Stimulated activated CD8-positive, alpha-beta memory T cell treated with anti-CD3 and anti-CD28 coated beads, Interleukin-7, amount 100 ng/mL, for 4 hours (primary cell): Measurements from ENCODE around the gene CRACR2B.

Experiments
- DNase-seq, 2 donors: peaks; one replicate each; pipeline ENCODE4 v3.0.0-alpha.2; 2020; ENCODE audit warnings: low read depth in 2 of 2

CRACR2B gene

DNA sequence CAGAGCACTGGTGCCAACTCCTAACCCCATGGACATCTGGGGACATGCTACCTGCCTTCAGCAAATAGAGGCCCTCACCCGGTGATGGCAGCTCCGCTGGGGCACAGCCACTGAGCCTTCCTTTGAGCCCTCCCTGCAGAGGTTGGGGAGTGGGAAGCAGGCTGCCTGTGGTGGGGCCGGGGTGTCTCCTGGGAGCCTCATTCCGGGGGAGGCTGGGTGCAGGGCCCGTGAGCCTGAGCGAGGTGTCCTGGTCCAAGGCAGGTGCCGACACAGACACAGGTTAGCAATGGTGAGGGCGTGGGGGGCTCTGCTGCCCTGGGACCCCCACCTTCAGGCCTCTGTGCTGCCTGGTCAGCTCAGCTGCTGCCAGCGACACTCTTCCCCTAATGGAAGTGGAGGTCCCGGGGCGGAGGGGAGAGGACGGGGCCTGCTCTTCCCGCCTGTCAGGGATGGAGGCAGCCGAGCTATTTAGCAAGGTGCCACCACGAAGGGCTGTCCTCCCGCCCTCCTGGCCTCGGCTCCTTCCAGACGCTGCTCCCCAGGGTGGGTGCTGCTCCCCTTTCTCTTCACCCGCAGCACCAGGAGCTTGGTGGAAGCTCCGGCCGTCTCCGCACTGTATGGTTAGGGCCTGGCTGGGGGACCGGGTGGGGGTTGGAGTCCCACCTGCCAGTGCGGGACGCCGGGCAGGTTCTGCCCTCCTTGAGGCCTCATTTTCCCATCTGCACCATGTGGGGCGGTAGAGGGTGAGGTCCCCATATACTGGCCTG, 26.1 kb downstream of the CRACR2B start:
- no peak for DNase-seq

DNA sequence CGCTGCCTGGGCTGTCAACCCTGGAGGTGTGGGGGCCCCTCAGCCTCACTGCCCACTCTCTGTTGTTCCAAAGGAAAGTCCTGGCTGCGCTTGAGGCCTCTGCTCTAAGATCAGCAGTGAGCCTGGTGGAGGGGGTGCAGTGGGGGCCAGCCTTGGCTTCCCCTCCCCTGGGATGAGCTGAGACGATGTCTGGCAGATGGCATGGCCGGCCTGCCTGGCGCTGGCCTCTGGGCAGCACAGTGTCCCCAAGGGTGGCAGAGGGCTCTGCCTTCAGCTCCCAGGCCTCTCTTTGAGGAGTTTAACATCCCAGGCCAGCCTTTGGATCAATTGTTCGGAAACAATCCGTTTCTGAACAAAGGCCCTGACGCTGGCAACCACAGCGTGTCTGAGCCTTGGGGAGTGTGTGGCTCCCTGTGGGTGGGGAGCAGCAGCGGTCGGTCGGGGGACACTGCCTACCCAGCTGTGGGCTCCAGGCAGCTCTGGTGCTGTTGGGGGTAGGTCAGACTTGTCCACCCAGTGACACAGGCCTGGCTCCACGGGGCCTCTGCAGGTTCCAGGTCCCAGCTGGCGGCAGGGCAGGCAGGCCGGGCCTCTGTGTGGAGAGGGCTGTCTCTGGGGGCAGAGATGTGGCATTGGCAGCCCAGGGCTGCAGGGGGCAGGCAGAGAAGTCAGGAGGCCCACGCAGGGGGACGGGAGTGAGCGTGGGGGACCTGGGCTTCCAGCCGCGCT, 27.0 kb downstream of the CRACR2B start:
- DNase-seq: no peak

DNA sequence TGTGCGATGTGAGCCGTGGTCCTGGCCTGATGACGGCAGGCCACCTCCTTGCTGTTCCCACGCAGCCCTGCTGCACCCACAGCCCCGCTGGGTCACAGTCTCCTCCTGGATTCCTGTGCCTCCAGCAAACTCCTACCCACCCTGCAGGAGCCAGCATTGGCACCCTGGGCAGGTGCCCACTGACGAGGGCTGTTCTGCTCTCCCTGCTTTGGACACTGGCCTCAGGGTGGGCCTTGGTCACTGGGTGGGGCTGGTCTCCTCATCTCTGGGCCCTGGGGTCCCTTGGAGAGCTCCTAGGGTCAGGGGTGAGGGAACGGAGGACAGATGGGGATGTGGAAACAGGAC, 27.6 kb downstream of the CRACR2B start:
- no peak for DNase-seq

DNA sequence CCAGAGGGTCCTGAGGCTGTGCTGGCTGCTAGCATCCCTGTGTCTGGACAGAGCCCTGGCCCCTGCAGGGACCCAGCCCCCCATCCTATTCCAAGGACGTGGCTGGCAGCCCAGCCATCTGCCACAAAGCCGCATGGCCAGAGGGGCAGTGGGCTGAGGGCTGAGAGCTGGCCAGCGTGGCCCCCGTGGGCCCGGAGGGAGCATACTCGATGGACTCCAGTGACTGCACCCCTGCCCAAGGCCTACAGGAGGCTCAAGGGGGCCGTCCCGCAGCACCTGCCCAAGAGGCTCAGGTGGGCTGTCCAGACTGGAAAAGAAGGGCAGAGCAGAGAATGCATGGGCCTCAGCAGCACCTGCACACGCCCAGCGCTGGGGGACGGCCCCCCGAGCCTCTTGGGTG, 28.1 kb downstream of the CRACR2B start:
- DNase-seq: no peak

DNA sequence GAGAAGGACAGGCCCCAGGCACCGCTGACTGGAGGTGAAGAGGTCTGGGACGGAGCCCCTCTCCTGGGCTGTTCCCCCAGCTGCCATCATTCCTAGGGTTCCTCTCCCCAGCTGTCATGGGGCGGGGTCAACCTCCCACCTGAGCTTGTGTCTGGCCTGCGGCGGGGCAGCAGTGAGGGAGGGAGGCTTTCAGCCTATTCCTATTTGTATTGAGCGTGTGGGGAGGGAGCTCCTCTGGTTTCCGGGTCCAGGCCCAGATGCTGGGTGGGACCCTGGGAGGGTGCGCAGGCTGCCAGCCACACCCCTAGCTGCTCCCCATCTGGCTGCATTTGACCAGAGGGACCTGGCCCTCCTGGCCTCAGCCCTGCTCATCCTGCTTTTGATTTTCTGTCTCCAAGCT, 28.7 kb downstream of the CRACR2B start:
- no peak for DNase-seq

DNA sequence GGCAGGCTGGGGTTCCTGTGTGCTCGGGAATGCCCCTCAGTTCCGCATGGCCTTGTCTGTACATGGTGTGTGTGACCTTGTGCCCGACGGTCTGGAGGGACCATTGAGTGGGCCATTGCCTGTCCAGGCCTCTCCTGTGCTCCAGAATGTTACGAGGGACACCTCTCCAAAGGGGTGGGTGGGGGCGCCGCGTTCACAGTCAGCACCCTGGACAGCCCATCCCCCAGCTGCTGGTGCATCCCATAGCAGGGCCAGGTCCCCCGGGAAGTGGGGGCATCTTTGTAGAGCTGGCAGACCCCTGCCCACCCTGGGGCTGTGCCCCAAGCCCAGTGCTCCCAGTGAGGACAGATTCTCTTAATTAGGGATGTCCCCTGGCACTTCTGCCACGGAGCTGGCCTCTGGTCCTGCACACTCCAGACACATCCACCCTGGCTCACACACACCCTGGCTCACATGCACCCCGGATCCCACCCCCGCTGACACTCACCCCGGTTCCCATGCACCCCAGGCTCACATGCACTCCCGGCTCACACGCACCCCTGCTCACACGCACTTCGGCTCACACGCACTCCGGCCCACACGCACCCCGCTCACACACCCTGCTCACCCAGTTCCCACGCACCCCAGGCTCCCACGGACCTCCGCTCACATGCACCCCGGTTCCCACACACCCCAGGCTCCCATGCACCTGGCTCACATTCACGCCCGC, 30.5 kb downstream of the CRACR2B start:
- no peak for DNase-seq

DNA sequence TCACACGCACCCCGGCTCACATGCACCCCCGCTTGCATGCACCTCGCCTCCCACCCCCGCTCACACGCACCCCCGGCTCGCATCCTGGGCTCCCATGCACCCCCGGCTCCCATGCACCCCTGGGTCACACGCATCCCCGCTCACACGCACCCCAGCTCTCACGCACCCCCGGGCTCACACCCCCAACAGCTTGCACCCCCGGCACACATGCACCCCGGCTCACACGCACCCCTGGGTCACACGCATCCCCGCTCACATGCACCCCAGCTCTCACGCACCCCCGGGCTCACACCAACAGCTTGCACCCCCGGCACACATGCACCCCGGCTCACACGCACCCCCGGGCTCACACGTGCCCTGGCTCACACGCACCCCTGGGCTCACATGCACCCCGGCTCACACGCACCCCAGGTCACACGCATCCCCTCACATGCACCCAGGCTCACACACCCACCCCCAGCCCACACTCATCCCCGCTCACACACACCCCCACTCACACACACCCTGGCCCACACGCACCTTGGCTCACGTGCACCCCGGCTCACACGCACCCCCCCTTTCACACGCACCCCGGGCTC, 31.1 kb downstream of the CRACR2B start:
- DNase-seq: no peak

DNA sequence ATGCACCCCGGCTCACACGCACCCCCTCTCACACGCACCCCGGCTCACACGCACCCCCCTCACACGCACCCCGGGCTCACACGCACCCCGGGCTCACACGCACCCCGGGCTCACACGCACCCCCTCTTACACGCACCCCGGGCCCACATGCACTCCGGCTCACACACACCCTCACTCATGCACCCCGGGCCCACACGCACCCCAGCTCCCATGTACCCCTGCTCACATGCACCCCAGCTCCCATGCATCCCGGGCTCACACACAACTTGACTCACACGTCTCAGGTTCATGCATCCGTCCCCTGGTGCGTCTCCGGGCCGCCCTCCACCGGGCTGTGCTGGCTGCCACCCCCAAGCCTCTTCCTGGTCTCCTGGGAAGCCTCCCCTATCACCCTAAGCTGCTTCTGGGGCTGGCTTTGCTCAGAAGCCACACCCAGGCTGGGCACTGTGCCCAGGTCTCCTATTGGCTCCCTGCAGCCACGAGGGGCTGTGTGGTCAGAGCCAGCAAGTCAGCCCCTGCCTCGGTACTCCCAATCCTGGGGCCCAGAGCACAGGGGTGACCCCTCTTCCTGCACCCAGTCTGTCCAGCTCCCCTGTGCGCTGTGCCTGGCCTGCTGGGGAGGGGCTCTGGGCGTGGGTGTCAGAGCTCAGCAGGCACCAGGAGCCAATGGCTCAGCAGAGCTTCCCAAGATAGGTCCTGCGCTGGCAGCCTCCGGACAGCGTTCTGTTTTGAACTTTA, 31.8 kb downstream of the CRACR2B start:
- no peak for DNase-seq

DNA sequence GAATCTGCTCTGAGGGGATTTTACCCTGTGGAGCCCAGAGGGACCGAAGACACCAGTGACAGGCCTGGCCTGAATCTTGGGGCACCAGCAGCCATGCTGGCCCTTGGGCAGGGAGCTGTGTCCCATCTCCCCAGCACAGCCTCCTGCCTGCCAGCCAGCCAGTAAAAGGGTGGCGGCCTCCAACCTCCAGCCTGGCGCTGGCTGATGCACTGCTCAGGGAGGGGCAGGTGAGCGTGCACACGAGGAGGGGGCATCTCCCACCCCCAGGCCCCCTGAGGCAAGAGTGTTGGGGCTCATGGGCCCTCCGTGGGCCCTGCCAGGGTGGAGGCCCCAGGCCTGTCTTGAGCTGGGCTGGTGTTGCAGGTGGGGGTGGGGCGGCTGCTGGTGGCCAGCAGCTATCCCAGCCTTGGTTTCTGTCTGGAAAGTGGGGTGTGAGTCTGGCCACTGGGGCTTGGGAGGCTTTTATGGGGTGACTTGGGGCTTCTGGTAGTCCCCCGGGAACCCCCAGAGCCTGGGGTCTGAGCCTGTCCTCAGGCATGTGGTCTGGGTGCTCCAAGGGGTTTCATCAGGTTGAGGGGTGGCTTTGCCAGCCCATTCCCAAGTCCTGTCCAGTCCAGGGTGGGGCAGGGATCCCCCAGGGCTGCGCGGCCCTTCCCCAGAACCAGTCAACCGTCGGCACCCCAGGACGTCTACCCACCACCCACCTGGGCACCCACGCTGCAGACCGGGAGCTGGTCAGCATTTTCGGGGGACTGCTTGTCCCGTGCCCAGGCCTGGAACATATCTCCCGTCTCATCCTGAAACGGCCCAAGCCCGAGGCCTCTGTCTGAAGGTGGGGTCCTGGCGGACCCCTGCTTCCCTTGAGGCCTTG, 32.8 kb downstream of the CRACR2B start:
- no peak for DNase-seq

DNA sequence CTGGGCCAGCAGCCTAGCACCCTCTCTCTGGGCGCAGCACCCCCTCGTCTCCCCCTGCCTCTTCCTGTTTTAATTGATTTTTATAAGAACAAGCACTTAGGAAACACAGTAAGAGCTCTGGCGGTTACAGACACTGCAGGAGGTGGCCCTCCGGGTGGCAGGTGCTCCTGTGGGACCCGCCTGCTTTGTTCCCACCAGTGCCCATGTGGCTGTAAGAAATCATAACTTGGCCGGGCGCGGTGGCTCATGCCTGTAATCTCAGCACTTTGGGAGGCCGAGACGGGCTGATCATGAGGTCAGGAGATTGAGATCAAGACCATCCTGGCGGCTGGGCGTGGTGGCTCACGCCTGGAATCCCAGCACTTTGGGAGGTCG, 33.4 kb downstream of the CRACR2B start:
- DNase-seq: no peak

DNA sequence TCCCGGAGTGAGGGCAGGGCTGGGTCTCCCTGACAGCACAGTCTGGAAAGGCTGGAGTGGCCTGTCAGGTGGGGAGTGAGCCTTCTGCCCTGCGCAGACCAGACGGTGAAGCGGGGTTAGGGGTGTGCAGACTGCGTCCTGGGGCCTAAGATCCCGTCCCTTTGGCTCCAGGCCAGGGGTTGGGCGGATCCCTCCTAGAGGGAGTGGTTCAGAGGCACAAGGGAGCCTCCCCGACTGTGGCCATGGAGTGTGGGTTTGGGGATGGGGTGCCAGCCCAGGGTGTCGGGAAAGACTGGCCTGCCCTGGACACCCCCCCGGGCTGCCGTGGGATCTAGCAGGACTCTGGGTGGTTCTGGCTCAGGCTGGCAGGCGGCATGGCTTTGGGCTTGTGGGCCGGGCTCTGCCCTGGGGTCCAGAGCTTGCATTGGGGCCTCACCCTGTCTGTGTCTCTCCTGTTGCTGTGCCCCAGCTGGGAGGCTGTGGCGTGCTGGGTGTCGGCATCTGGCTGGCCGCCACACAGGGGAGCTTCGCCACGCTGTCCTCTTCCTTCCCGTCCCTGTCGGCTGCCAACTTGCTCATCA, 34.5 kb downstream of the CRACR2B start:
- DNase-seq: no peak

DNA sequence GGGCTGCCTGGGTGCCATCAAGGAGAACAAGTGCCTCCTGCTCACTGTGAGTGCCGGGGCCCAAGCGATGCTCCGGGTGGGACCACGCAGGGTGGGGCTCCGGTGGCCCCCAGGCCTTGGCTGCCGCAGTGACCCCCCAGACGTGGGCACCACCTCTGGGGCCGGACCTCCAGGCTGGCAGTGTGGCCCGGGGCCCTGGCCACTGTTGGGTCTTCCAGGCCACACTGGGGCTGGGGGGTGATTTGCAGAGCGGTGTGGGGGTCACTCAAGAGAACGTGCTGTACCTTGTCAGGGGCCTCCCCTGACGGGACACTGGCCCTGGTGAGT, 34.9 kb downstream of the CRACR2B start:
- no peak for DNase-seq

DNA sequence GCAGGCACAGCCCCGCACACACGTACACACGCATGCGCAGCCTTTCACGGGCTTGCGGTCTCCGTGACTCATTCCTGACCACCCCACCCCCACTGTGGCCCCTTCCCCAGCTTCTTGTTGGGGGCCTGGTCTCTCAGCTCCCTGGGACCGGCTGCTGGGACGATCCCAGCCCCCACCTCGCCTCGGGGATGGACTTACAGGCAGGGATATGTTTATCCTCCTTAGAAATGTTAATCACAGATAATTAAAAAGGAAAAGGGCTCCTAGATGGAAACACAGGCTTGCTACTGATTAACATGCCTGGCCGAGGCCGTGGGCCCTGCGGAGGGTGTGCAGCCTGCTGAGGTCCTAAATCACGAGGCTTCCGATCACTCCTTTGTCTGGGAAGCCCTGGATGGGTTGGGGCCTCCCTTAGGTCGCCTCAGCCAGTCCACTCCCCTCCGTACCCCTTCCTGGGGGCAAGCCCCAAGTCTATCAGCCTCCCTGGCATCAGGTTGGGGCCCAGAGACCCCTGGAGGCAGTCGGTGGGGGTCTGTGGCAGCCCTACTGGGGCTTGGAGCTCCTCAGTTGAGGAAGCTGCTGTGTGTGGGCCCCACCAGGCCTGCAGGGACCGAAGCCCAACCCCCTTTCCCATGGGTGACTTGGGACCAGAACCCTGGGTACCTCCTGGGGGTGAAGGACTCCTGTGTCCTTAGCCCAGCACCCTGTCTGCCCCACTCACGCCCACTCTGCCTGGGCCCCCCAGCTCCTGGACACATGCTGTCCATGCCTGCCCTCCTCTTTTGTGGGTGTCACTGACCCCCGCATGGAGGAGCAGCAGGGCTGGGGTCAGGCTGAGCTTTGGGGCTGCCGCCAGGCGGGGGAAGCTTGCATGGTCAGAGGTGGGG, 35.5 kb downstream of the CRACR2B start:
- no peak for DNase-seq

DNA sequence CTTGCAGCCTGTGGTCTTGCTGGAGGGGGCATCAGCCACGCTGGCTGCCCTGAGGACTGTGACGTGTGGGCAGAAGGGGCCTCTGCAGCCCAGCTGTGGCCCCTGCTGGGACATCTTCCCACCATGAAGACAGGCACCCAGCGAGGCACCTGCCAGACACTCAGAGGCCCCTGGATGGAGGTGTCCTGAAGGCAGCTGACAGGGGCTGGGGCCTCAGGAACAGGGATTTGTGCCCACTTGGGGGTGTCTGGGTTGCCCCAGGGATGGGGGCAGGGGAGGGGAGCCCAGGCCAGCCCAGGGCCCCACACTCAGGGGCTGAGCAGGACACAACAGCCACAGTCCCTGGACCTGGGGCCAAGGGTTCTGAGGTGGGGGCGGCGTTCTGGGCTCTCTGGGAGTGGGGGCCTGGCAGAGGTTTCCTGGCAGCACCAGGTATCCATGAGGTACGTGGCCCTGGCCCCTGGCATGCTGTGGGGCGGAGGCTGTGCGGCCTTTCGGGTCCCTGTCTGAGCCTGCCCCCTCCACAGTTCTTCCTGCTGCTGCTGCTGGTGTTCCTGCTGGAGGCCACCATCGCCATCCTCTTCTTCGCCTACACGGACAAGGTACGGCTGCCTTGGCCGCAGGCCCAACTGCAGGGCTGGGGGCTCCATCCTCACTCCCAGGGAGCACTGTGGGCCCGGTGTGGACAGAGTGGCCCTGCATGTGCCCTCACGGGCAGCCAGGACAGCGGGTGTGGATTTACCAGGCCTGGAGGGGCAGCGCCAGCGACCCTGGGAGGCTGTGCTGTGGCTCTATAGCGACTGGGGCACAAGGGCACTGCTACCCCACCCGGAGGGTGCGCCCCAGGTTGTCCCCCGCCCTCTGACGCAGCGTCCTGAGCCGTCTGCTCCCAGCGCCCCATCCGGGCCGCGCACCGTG, 36.5 kb downstream of the CRACR2B start:
- no peak for DNase-seq

DNA sequence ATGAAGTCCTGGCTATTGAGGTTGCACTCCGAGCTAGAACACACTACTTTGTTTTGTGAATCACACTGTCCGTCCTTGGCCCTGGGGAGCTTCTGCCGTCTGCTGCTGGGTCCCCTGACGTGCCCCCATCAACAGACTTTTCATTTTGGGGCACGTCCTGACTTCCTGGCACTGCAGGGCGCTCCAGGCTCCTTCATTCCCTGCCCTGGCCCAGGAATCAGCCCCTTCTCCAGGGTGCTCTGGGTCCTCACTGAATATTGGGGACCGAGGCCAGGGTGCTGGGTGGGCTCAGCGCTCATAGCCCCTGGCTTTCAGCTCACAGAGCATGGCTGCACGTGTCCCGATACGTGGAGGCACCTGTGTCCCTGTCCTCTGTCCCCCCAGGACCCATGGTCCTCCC, 37.2 kb downstream of the CRACR2B start:
- no peak for DNase-seq

DNA sequence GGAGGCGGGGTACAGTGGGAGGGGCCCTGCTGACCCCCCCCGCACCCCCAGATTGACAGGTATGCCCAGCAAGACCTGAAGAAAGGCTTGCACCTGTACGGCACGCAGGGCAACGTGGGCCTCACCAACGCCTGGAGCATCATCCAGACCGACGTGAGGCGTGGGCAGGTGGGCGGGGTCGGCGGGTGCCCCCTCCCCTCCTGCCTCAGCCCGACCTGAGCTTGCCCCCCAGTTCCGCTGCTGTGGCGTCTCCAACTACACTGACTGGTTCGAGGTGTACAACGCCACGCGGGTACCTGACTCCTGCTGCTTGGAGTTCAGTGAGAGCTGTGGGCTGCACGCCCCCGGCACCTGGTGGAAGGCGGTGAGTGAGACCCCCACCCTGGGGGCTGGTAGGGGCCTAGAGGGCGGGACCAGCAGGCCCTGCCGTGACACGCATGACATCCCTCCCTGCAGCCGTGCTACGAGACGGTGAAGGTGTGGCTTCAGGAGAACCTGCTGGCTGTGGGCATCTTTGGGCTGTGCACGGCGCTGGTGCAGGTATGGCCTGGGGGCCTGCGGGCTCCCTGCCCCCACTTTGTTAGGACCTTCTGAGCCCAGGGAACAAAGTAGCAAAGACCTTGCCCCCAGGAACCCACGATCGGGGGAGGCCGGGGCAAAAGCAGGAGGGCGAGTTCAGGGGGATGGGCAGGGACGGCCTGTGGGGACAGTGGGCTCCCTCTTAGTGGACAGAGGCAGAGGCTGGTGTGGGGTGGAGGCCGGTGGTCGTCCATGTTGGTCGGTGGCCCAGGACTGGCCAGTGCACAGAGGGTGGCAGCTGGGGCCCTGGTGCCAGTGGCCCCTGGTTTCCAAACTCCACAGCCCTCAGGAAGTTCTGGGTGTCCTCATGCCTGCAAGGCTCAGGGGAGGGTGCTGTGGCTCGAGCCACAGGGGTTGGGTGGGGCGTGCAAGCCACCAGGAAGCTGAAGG, 38.0 kb downstream of the CRACR2B start:
- DNase-seq: no peak

DNA sequence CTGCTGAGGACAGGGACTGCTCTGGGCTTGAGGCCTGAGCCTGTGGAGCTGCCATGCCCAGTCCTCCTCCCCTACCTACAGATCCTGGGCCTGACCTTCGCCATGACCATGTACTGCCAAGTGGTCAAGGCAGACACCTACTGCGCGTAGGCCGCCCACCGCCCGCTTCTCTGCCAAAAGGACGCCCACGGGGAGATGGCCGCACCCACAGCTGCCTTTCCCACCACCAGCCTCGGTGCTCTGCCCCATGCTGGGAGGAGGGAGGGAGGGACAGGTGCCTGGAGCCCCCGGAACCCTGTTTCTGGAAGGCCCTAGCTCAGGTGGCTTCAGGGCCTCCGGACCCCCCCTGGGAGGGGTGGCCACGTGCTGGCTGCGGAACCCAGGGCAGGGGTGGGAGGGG, 38.8 kb downstream of the CRACR2B start:
- DNase-seq: no peak
